HG02973 (cell line): ENCODE measurements around the gene GPRIN3.

Source experiments
- ATAC-seq: cut with Tn5 transposase; IDR thresholded peaks from one replicate; pipeline ENCODE4 v1.9.1; 2021; ENCODE audit warnings: moderate library complexity; ENCODE audit not compliant: unreplicated experiment

Gene GPRIN3

GRCh38 chr4:89293299-89293698 is 14.3 kb downstream of the GPRIN3 start:
- ATAC-seq: no peak

- ATAC-seq: no peak
Observed at GRCh38 chr4:89290727-89291516, 16.7 kb downstream of the GPRIN3 start.

- no peak for ATAC-seq
Observed at GRCh38 chr4:89289312-89289711, 18.3 kb downstream of the GPRIN3 start.

- ATAC-seq: no peak
Observed at GRCh38 chr4:89288430-89288829, 19.2 kb downstream of the GPRIN3 start.

- no peak for ATAC-seq
Observed at GRCh38 chr4:89287945-89288344, 19.7 kb downstream of the GPRIN3 start.

- ATAC-seq: no peak
Observed at GRCh38 chr4:89285745-89286144, 21.9 kb downstream of the GPRIN3 start.

GRCh38 chr4:89284828-89285227 is 22.8 kb downstream of the GPRIN3 start:
- ATAC-seq: no peak

- no peak for ATAC-seq
Observed at GRCh38 chr4:89284020-89284424, 23.6 kb downstream of the GPRIN3 start.

GRCh38 chr4:89283226-89284009 is 24.2 kb downstream of the GPRIN3 start:
- ATAC-seq: no peak

GRCh38 chr4:89279385-89279784 is 28.2 kb downstream of the GPRIN3 start:
- no peak for ATAC-seq

- no peak for ATAC-seq
Observed at GRCh38 chr4:89277412-89277811, 30.2 kb downstream of the GPRIN3 start.

GRCh38 chr4:89276296-89276695 is 31.3 kb downstream of the GPRIN3 start:
- no peak for ATAC-seq

GRCh38 chr4:89275587-89275986 is 32.0 kb downstream of the GPRIN3 start:
- no peak for ATAC-seq

GRCh38 chr4:89273741-89274141 is 33.9 kb downstream of the GPRIN3 start:
- ATAC-seq: no peak

GRCh38 chr4:89270792-89271191 is 36.8 kb downstream of the GPRIN3 start:
- ATAC-seq: no peak

GRCh38 chr4:89269121-89269666 is 38.4 kb downstream of the GPRIN3 start:
- no peak for ATAC-seq

- no peak for ATAC-seq
Observed at GRCh38 chr4:89268679-89269078, 38.9 kb downstream of the GPRIN3 start.

- no peak for ATAC-seq
Observed at GRCh38 chr4:89267846-89268245, 39.8 kb downstream of the GPRIN3 start.

GRCh38 chr4:89267392-89267791 is 40.2 kb downstream of the GPRIN3 start:
- no peak for ATAC-seq

GRCh38 chr4:89266128-89266527 is 41.5 kb downstream of the GPRIN3 start:
- ATAC-seq: no peak

GRCh38 chr4:89263265-89263664 is 44.3 kb downstream of the GPRIN3 start:
- no peak for ATAC-seq
